ENCODE results near the gene DPCD.

DPCD gene

GRCh38 chr10:101658975-101659374 is 70.9 kb downstream of the DPCD start:
- H3K27ac Mint-ChIP-seq = peak overlapping the region; percentile 55
- H3K27me3 Mint-ChIP-seq (ENCODE audit: low read depth, poor library complexity) = no peaks in the 10 kb centered on the region
- no peak for TF ChIP-seq CTCF (IDR thresholded peaks at IDR 0.05)
- peak overlapping the region; percentile 45 for H3K4me3 Mint-ChIP-seq
- peaks cover 31% of the 10 kb centered on the region for H3K36me3 Mint-ChIP-seq (ENCODE audit: low read depth)
- no peaks in the 10 kb centered on the region for H3K9me3 Mint-ChIP-seq
- H3K4me1 Mint-ChIP-seq = peaks cover 73% of the 10 kb centered on the region
- DNase-seq = no peak
